Measurements from ENCODE around the gene DNAJC8. TPM values are rescaled to one million over a fixed set of nuclear protein-coding genes. Genes with fewer than 3 reads are reported as not detected.
A peak's percentile ranks its signal among the peaks of the same experiment; 100 is the strongest.

DNAJC8 gene
- total and polyA plus RNA-seq, 2 of the 8 experiments (the other 6 are each of a cell fraction or from before 2014, with no cell fraction given), result 116 to 134 TPM

GRCh38 chr1:28196330-28196729 is 36.5 kb downstream of the DNAJC8 start:
- Histone ChIP-seq H3K9me3 (ENCODE audit: insufficient read depth in 2 of 2, low read depth in 1 of 2, low read length in 1 of 2) (no peaks in the 10 kb centered on the region), H3K56ac (replicated peaks; ENCODE audit: insufficient read length, low read depth, low read length) (no peak overlapping the region), H2BK12ac (ENCODE audit: low read depth, low read length) (no peak overlapping the region), H3K36me3 (ENCODE audit: control insufficient read depth in 2 of 4, insufficient read depth in 4 of 4, low read length in 3 of 4) (peaks cover 11 to 26% (median 20%) of the 10 kb centered on the region in 4 experiments; a peak in 7 of 8 replicates), H2BK20ac (ENCODE audit: low read length) (no peak overlapping the region), H3K23me2 (ENCODE audit: low read depth, low read length) (peaks cover 5% of the 10 kb centered on the region; the same call in 1 of the 2 replicates), H4K8ac (ENCODE audit: extremely low read depth, insufficient read depth, low read length) (no peak overlapping the region), H2BK15ac (ENCODE audit: low read length) (no peak overlapping the region), H3K4ac (replicated peaks; ENCODE audit: insufficient read length, low read depth, low read length) (peak overlapping the region; percentile 6), H3K18ac (ENCODE audit: extremely low read depth, low read length) (0 out of 2 replicates have a peak overlapping the region, but pooled peaks have one; percentile 63), H3K79me1 (ENCODE audit: low read depth, low read length) (no peaks in the 10 kb centered on the region; the same call in 1 of the 2 replicates), H3K4me2 (ENCODE audit: insufficient read depth in 1 of 2, low read depth in 2 of 2, low read length in 2 of 2) (peak overlapping the region; percentile 22 to 46), H4K20me1 (replicated peaks in 1 of 2; ENCODE audit: control insufficient read depth in 1 of 2, insufficient read depth in 2 of 2, low read length in 2 of 2) (no peaks in the 10 kb centered on the region), H3K27me3 (replicated peaks in 1 of 4; ENCODE audit: control insufficient read depth in 3 of 4, extremely low read depth in 1 of 4, insufficient read depth in 3 of 4, low read length in 3 of 4) (no peaks in the 10 kb centered on the region), H3K4me3 (ENCODE audit: extremely low read depth in 1 of 4, insufficient read depth in 2 of 4, low read depth in 3 of 4, low read length in 4 of 4) (no peak overlapping the region), H3K9ac (replicated peaks in 1 of 4; ENCODE audit: extremely low read depth in 1 of 4, low read depth in 3 of 4, low read length in 3 of 4) (no peak overlapping the region), H3K27ac (ENCODE audit: low read depth, low read length) (no peak overlapping the region), H3K79me2 (ENCODE audit: control insufficient read depth in 1 of 2, insufficient read depth in 2 of 2, low read length in 2 of 2) (no peaks in the 10 kb centered on the region), H2AFZ (ENCODE audit: low read length) (no peak overlapping the region), H2AK5ac (ENCODE audit: low read depth, low read length) (0 out of 2 replicates have a peak overlapping the region, but pooled peaks have one; percentile 47), H4K5ac (ENCODE audit: insufficient read length, low read depth, low read length) (no peak overlapping the region), H2BK5ac (ENCODE audit: low read depth, low read length) (peak overlapping the region; percentile 64), H4K91ac (replicated peaks; ENCODE audit: insufficient read length, low read length) (peak overlapping the region; percentile 18), H3K14ac (ENCODE audit: insufficient read length) (no peak overlapping the region), H3K23ac (ENCODE audit: insufficient read length) (no peak overlapping the region), H2BK120ac (replicated peaks; ENCODE audit: low read depth, low read length) (no peak overlapping the region), H3K4me1 (replicated peaks in 1 of 4; ENCODE audit: control insufficient read depth in 3 of 4, insufficient read depth in 4 of 4, low read length in 3 of 4) (peaks cover 11 to 34% (median 22%) of the 10 kb centered on the region in 4 experiments)
- WGBS, 2 experiments (ENCODE audit: extremely low coverage in 1 of 2, insufficient coverage in 1 of 2, insufficient read length in 1 of 2, insufficient replicate concordance in 2 of 2, low coverage in 1 of 2, low lambda C conversion rate in 2 of 2, missing lambda C conversion rate in 1 of 2), result 33% methylated on average over 3 of the region's 3 CpGs; no CpG with 5 or more reads in 1 of the 2 experiments
- TF ChIP-seq RFX5 (IDR thresholded peaks at IDR 0.05; ENCODE audit: borderline replicate concordance, low read depth, low read length), result no peak
- TF ChIP-seq TCF12 (IDR thresholded peaks at IDR 0.05; ENCODE audit: low read depth, low read length), result peak; percentile 73
- DNase-seq (ENCODE audit: low read depth in 1 of 2, low spot score in 2 of 2) (no peak), FAIRE-seq (no peak)
- ChIA-PET POLR2A (ENCODE audit: partially characterized antibody) (interaction anchor here (0.6 to 2.1 kb wide), 7 partner anchors 8 to 236 kb away, joined by 3 to 6 read pairs (median 3); partner anchors contain the start of genes ATP5IF1, EYA3 and XKR8), CTCF (ENCODE audit: partially characterized antibody) (interaction anchor here (0.6 to 2.8 kb wide), 12 partner anchors 9 to 512 kb away, joined by 3 to 17 read pairs (median 4); no protein-coding TSS in a partner anchor)
